GM18520 (cell line): ENCODE measurements around the gene HIVEP3.

Experiments
- ATAC-seq: cut with Tn5 transposase; IDR thresholded peaks from one replicate; pipeline ENCODE4 v1.9.1; 2021; ENCODE audit not compliant: unreplicated experiment

HIVEP3 gene

GRCh38 chr1:41735631-41736260, 183.0 kb downstream of the HIVEP3 start:
- ATAC-seq: no peak

DNA sequence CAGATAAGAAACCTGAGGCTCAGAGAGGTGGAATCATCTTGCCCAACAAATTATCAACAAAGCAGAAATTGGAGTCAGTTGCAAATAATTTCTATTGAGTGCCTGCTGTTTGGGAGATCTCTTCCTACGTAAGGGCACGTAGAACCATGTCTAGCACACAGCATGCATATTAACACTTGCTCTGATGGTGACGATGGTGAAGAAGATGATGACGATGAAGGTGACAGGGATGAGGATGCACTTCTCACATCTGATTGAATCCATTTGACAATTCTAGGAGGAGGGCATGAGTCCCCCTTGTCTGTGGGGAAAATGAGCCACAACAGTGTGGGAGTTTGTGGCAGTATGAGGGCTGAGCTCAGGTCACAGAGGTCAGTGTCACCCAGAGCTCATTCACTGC, 183.6 kb downstream of the HIVEP3 start:
- ATAC-seq: no peak

GRCh38 chr1:41734201-41734970, 184.3 kb downstream of the HIVEP3 start:
- no peak for ATAC-seq

DNA sequence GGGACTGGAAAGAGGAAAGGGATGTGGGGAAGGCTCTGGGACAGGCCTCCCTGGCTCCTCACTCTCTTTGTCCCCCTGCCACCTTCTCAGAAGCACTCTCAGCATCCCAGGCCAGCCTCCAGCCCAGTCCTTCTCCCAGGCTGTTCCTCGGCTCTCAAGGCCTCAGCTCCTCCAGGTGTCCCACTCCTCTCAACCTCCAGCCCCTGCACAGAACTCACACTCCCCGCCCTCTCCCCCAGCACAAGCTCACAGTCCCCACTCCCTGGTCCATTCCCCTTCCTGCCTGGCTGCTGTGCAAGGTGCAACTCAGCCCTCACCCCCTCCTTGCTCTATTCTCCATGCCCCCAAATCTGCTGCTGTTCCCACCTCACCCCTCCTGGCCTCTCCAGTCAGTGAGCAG, 185.0 kb downstream of the HIVEP3 start:
- no peak for ATAC-seq

GRCh38 chr1:41733021-41733420, 185.7 kb downstream of the HIVEP3 start:
- ATAC-seq: no peak

GRCh38 chr1:41731516-41732030, 187.1 kb downstream of the HIVEP3 start:
- ATAC-seq: no peak

- no peak for ATAC-seq
Observed at GRCh38 chr1:41730806-41731205, 187.9 kb downstream of the HIVEP3 start.

GRCh38 chr1:41728403-41729202, 190.1 kb downstream of the HIVEP3 start:
- ATAC-seq: peak; percentile 78

DNA sequence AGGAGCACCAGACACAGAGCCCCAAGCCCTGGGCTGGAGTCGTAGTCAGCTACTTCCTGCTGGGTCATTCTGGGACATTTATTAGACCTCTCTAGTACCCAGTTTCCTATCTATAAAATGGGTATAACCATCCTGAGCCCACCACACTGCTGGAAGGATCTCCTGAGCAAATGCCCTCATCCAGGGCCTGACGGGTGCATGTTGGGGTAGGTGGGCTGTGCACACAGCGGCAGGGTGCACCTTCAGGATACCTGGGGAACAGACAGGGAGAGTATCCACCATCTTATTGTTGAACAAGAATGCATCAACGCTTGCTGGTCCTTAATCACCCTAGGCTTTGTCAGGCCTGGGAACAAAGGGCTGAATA, 191.0 kb downstream of the HIVEP3 start:
- ATAC-seq: no peak

GRCh38 chr1:41726899-41727748, 191.6 kb downstream of the HIVEP3 start:
- peak; percentile 29 for ATAC-seq

DNA sequence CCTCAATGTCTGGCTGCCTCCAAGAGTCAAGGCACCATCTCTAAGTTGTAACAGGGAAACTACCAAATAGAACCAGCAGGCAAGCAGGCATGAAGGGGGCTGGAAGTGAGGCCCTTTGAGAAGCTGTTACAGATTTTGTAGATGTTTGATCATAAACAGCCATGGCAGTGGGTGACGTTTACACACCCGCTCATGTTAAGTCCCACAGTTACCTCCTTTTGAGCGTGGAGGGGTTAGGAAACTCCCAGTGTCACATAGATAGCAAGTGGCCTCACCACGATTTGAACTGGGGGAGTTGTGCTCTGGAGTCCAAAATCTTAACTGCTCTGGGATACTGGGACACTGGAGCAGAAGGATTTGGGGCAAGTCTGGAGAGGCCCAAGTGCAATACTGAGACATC, 192.4 kb downstream of the HIVEP3 start:
- no peak for ATAC-seq

GRCh38 chr1:41724926-41725325, 193.8 kb downstream of the HIVEP3 start:
- ATAC-seq: no peak

GRCh38 chr1:41724248-41724647, 194.5 kb downstream of the HIVEP3 start:
- ATAC-seq: no peak

- no peak for ATAC-seq
Observed at GRCh38 chr1:41723786-41724185, 194.9 kb downstream of the HIVEP3 start.

DNA sequence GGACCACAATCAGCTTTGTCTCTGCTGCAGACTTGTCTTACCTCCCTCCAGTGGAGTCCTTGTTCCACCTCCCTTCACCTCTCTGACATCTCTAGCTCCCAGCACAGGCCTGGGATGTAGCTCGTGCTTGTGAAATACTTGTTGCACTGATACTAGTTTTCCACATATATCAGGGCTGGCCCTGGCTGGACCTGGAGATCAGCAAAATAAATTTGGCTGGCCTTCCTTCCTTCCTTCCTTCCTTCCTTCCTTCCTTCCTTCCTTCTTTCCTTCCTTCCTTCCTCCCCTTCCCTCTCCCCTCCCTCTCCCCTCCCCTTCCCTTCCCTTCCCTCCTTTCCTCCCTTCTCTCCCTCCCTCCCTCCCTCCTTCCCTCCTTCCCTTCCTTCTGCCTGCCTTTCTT, 196.5 kb downstream of the HIVEP3 start:
- no peak for ATAC-seq

DNA sequence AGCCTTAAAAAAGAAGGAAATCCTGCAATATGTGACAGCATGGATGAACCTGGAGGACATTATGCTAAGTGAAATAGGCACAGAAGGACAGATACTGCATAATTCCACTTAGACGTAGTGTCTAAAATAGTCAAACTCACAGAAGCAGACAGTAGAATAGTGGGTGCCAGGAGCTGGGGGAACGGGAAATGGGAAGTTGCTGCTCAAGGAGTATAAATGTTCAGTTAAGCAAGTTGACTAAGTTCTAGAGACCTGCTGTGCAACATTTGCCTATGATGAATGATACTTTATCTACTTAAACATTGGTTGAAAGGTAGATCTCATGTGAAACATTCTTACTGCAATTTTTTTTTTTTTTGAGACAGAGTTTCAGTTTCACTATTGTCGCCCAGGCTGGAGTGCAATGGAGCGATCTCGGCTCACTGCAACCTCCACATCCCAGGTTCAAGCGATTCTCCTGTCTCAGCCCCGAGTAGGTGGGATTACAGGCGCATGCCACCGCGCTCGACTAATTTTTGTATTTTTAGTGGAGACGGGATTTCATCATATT, 197.8 kb downstream of the HIVEP3 start:
- no peak for ATAC-seq

DNA sequence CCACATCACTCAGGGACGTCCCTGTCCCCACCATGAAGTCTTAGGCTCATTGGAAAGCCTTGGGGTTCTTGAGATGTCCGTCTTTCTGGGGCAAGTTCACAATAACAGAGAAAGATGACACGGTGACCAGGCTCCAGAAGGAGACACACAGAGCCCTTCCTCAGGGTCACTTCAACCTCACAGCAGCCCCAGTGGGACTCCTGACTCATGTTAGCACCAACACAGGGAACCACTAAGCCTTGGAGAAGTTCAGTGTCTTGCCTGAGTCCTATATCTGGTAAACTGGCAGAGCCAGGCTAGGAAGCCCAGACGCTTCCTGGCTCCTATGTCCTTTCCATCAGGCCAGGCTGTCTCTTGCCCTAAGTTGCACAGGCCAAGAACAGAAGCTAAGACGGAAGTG, 199.1 kb downstream of the HIVEP3 start:
- ATAC-seq: no peak

GRCh38 chr1:41719128-41719527, 199.6 kb downstream of the HIVEP3 start:
- ATAC-seq: no peak

DNA sequence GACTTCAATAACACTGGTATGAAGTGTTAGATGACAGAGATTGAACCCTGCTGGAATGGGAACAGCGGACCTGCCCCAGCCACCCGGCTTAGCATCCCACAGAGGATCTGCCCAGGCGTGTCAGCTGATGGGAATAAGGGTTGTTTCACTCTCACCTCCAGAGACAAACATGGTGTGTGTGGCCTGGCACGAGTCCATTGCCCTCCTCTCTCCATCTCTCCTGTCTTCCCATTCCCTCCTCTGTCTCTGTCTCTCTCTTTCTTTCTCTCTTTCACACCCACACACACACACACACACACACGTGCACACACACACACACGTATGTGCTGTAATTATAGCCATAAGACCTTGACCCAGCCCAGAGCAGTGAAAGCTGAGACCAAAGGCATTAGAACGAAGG, 200.2 kb downstream of the HIVEP3 start:
- no peak for ATAC-seq
